ENCODE measurements around the gene COMT.

DNA sequence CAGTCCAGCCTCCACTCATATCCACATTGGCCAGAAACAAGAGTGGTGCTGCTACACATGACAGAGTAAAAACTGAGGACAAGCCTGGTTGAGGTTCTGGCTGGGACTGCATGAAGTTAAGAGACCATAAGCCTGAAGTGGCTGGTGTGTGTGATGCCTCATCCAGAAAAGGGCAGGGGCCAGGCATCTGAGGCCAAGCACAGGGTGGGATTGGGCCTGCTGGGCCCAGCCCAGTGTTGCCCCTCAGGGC is 49.7 kb downstream of the COMT start:
- TF ChIP-seq EZH2 (IDR thresholded peaks at IDR 0.05; ENCODE audit: low read depth, unreplicated experiment) (no peak), POLR2AphosphoS5 (IDR thresholded peaks at IDR 0.05; ENCODE audit: low read depth) (no peak)
- TF ChIP-seq, protein P1, sequence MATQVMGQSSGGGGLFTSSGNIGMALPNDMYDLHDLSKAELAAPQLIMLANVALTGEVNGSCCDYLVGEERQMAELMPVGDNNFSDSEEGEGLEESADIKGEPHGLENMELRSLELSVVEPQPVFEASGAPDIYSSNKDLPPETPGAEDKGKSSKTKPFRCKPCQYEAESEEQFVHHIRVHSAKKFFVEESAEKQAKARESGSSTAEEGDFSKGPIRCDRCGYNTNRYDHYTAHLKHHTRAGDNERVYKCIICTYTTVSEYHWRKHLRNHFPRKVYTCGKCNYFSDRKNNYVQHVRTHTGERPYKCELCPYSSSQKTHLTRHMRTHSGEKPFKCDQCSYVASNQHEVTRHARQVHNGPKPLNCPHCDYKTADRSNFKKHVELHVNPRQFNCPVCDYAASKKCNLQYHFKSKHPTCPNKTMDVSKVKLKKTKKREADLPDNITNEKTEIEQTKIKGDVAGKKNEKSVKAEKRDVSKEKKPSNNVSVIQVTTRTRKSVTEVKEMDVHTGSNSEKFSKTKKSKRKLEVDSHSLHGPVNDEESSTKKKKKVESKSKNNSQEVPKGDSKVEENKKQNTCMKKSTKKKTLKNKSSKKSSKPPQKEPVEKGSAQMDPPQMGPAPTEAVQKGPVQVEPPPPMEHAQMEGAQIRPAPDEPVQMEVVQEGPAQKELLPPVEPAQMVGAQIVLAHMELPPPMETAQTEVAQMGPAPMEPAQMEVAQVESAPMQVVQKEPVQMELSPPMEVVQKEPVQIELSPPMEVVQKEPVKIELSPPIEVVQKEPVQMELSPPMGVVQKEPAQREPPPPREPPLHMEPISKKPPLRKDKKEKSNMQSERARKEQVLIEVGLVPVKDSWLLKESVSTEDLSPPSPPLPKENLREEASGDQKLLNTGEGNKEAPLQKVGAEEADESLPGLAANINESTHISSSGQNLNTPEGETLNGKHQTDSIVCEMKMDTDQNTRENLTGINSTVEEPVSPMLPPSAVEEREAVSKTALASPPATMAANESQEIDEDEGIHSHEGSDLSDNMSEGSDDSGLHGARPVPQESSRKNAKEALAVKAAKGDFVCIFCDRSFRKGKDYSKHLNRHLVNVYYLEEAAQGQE (IDR thresholded peaks at IDR 0.05; ENCODE audit: unreplicated experiment): no peak

All from GM23338 (cell line).